GM12891 (cell line): ENCODE data around the gene SLC17A7.

ENCODE experiments used
- PAX5 ChIP-seq: IDR thresholded peaks from 2 replicates; pipeline ENCODE4 v1.6.1; 2011; ENCODE audit warnings: low read length, moderate library complexity, mild to moderate bottlenecking; ENCODE audit not compliant: insufficient read depth, severe bottlenecking
- POLR2A ChIP-seq: IDR thresholded peaks from 2 replicates; pipeline ENCODE4 v1.6.1; 2011; ENCODE audit warnings: low read depth, low read length, control low read depth
- POLR2AphosphoS5 ChIP-seq: IDR thresholded peaks from 2 replicates; pipeline ENCODE4 v1.6.1; 2011; ENCODE audit warnings: low read depth, low read length, control low read depth
- TAF1 ChIP-seq: IDR thresholded peaks from 2 replicates; pipeline ENCODE4 v1.6.1; 2011; ENCODE audit warnings: low read depth, low read length, control low read depth

GRCh38 chr19:49474542-49474924 lies 33.2 kb upstream of the SLC17A7 start:
- TF ChIP-seq POLR2AphosphoS5, result no peak
- no peak for TF ChIP-seq POLR2A
- no peak for TF ChIP-seq PAX5
- no peak for TF ChIP-seq TAF1
